GM12873 (cell line): ENCODE data around the gene KCNMB2.

Experiments
- CTCF ChIP-seq: IDR thresholded peaks from 2 replicates; pipeline ENCODE4 v1.5.1; 2012; ENCODE audit warnings: low read depth, mild to moderate bottlenecking, moderate library complexity, low read length, control low read depth; ENCODE audit not compliant: insufficient read depth; ENCODE audit errors: missing control alignments

Gene KCNMB2

GRCh38 chr3:178835033-178835432 is 298.8 kb downstream of the KCNMB2 start:
- TF ChIP-seq CTCF: no peak

GRCh38 chr3:178837512-178837911 is 301.3 kb downstream of the KCNMB2 start:
- TF ChIP-seq CTCF: no peak

- TF ChIP-seq CTCF: no peak
These were observed 304.4 kb downstream of the KCNMB2 start for GRCh38 chr3:178840586-178840985.

GRCh38 chr3:178841011-178841410 is 304.8 kb downstream of the KCNMB2 start:
- no peak for TF ChIP-seq CTCF

GRCh38 chr3:178844916-178845315 is 308.7 kb downstream of the KCNMB2 start:
- TF ChIP-seq CTCF: no peak

- TF ChIP-seq CTCF: no peak
These were observed 309.3 kb downstream of the KCNMB2 start for GRCh38 chr3:178845420-178846118.

- TF ChIP-seq CTCF: no peak
These were observed 311.0 kb downstream of the KCNMB2 start for GRCh38 chr3:178847190-178847589.
